Natural killer cell (primary cell): ENCODE data around the gene ATP6V0C. TPM values are rescaled to one million over a fixed set of nuclear protein-coding genes. Genes with fewer than 3 reads are reported as not detected.
A peak's percentile ranks its signal among the peaks of the same experiment; 100 is the strongest.
"Not testable (repeated sequence)": the region's sequence is repeated elsewhere in the genome, so short reads cannot be mapped to it uniquely, and the experiment has no call there.

Experiments used
- ATAC-seq, 3 donors: fragments of 150-1000 bp in 2 of 3; fragments of 200-7000 bp in 1 of 3; cut with Tn5 transposase; 1 replicate in 1 of 3; 2 replicates in 2 of 3; pipeline ENCODE4 v1.10.0; 2021; ENCODE audit warnings: mild to moderate bottlenecking in 2 of 3, moderate library complexity in 2 of 3
- DNase-seq, 2 donors: peaks; one replicate each; pipeline versions ENCODE4 v3.0.0 to v3.0.0-alpha.2; 2013 to 2021; ENCODE audit warnings: mixed read lengths in 1 of 2
- H3K27ac ChIP-seq: one replicate; pipeline ENCODE4 v1.5.1; 2013; ENCODE audit warnings: mild to moderate bottlenecking, low read length
- H3K27me3 ChIP-seq: one replicate; pipeline ENCODE4 v1.6.1; 2013; ENCODE audit warnings: low read length; ENCODE audit not compliant: control insufficient read depth, insufficient read depth
- H3K36me3 ChIP-seq: one replicate; pipeline ENCODE4 v1.6.1; 2013; ENCODE audit warnings: low read length; ENCODE audit not compliant: control insufficient read depth, insufficient read depth
- H3K4me1 ChIP-seq: one replicate; pipeline ENCODE4 v1.6.1; 2013; ENCODE audit warnings: low read length; ENCODE audit not compliant: control insufficient read depth, insufficient read depth
- H3K4me3 ChIP-seq: one replicate; pipeline ENCODE4 v1.5.1; 2013; ENCODE audit warnings: low read length
- H3K9me3 ChIP-seq: one replicate; pipeline ENCODE4 v1.6.1; 2013; ENCODE audit warnings: low read length; ENCODE audit not compliant: control insufficient read depth, insufficient read depth
- H3K27ac Mint-ChIP-seq, 2 donors: one replicate each; pipeline ENCODE4 v1.8.0; 2022; ENCODE audit warnings: mild to moderate bottlenecking in 2 of 2, mixed read lengths in 2 of 2, moderate library complexity in 1 of 2
- H3K27me3 Mint-ChIP-seq, 2 donors: one replicate each; pipeline ENCODE4 v1.8.0; 2022; ENCODE audit warnings: low read depth in 2 of 2, mixed read lengths in 2 of 2
- H3K36me3 Mint-ChIP-seq: one replicate; pipeline ENCODE4 v1.8.0; 2022; ENCODE audit warnings: mixed read lengths
- H3K4me1 Mint-ChIP-seq, 2 donors: one replicate each; pipeline ENCODE4 v1.8.0; 2022; ENCODE audit warnings: mixed read lengths in 2 of 2
- H3K4me3 Mint-ChIP-seq: one replicate; pipeline ENCODE4 v1.8.0; 2022; ENCODE audit warnings: mild to moderate bottlenecking, moderate library complexity, mixed read lengths
- H3K9me3 Mint-ChIP-seq, 2 donors: one replicate each; pipeline ENCODE4 v1.8.0; 2022; ENCODE audit warnings: mixed read lengths in 2 of 2
- WGBS: methylation state at CpG from one replicate; pipeline ENCODE4 v1.1.7; 2013; ENCODE audit warnings: missing lambda C conversion rate; ENCODE audit not compliant: insufficient coverage; 5-methylcytosine and 5-hydroxymethylcytosine counted together
- intact Hi-C: fragments of 100-400 bp; cut with micrococcal nuclease; formaldehyde crosslinking; loops from one replicate; pipeline ENCODE4 v1.14.2; 2022
- total RNA-seq, 4 donors: library from RNA; stranded (reverse); fragments of 120-200 nt in 1 of 4; gene quantifications; one replicate each; pipeline versions ENCODE4 v1.2.3 to v1.2.4, GENCODE V29; 2013 to 2022
- TF ChIP-seq, protein P1 (sequence below): fragments of 200-600 bp; IDR thresholded peaks from one replicate; pipeline ENCODE4 v1.8.0; 2022; ENCODE audit warnings: antibody characterized with exemption

ATP6V0C gene
- total RNA-seq, 3 donors from 2014 or later (not counting 1 experiment from before 2014, with no cell fraction given): 183 to 242 (median 217) TPM

DNA sequence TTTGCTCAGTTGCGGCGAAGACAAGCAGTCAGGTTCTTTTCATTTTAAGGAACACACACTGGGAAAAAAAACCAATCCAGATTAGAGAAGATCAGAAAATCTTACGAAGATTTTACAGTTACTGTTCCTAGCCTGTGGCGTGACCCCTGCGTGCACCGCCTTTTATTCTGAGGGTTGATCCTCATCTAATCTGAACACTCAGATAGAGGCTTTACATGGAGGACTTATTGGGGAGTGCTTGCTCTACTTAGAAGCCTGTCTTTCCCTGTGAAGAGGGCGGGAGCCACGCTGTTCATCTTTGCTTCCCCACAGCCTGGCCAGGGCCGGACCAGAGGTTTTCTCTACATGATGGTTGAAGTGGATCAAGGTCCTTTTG, 37.4 kb upstream of the ATP6V0C start:
- no peak for ATAC-seq
- H3K4me3 ChIP-seq: no peak overlapping the region
- peaks cover 0 to 7% of the 10 kb centered on the region in 2 donors for H3K27me3 Mint-ChIP-seq
- H3K4me1 Mint-ChIP-seq: peaks cover 12 to 17% of the 10 kb centered on the region in 2 donors
- DNase-seq: no peak
- H3K27me3 ChIP-seq: peaks cover 17% of the 10 kb centered on the region
- no peaks in the 10 kb centered on the region for H3K9me3 ChIP-seq
- intact Hi-C loops: no loop called here
- H3K27ac Mint-ChIP-seq: no peak overlapping the region
- H3K36me3 Mint-ChIP-seq: no peaks in the 10 kb centered on the region
- H3K4me1 ChIP-seq: peaks cover 28% of the 10 kb centered on the region
- H3K27ac ChIP-seq: no peak overlapping the region
- WGBS: 92% methylated on average over 9 of the region's 9 CpGs
- H3K36me3 ChIP-seq: no peaks in the 10 kb centered on the region
- no peaks in the 10 kb centered on the region for H3K9me3 Mint-ChIP-seq
- peak overlapping the region; percentile 67 for H3K4me3 Mint-ChIP-seq
- TF ChIP-seq, protein P1, sequence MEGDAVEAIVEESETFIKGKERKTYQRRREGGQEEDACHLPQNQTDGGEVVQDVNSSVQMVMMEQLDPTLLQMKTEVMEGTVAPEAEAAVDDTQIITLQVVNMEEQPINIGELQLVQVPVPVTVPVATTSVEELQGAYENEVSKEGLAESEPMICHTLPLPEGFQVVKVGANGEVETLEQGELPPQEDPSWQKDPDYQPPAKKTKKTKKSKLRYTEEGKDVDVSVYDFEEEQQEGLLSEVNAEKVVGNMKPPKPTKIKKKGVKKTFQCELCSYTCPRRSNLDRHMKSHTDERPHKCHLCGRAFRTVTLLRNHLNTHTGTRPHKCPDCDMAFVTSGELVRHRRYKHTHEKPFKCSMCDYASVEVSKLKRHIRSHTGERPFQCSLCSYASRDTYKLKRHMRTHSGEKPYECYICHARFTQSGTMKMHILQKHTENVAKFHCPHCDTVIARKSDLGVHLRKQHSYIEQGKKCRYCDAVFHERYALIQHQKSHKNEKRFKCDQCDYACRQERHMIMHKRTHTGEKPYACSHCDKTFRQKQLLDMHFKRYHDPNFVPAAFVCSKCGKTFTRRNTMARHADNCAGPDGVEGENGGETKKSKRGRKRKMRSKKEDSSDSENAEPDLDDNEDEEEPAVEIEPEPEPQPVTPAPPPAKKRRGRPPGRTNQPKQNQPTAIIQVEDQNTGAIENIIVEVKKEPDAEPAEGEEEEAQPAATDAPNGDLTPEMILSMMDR: no peak

DNA sequence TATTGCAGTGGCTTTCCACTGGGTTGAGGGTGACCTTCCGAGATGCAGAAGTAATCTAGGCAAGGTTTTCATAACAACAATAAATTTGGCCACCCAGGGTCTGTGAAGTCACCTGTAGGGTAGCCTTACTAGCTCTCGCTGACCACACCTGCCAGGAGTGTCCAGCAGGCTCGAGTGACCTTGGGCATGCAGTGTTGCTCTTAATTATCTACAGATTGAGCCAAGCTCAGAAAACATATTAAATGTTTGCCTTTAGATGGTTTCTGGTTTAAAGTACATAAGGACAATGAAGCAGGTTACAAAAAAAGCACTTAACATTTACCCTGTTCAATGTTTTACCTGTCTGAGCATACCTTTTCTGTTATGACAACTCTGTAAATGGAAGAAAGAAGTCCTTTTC, 37.0 kb upstream of the ATP6V0C start:
- 97% methylated on average over 3 of the region's 3 CpGs for WGBS
- Mint-ChIP-seq H3K27ac (no peak overlapping the region), H3K4me3 (peak overlapping the region; percentile 67), H3K27me3 (peaks cover 0 to 7% of the 10 kb centered on the region in 2 donors), H3K4me1 (peaks cover 12 to 17% of the 10 kb centered on the region in 2 donors), H3K9me3 (no peaks in the 10 kb centered on the region), H3K36me3 (no peaks in the 10 kb centered on the region)
- TF ChIP-seq, protein P1: no peak
- ATAC-seq: no peak
- no peak for DNase-seq
- H3K9me3 ChIP-seq: no peaks in the 10 kb centered on the region
- H3K4me3 ChIP-seq: no peak overlapping the region
- H3K27me3 ChIP-seq: peaks cover 17% of the 10 kb centered on the region
- H3K36me3 ChIP-seq: no peaks in the 10 kb centered on the region
- intact Hi-C loops: no loop called here
- no peak overlapping the region for H3K27ac ChIP-seq
- H3K4me1 ChIP-seq: peaks cover 28% of the 10 kb centered on the region

DNA sequence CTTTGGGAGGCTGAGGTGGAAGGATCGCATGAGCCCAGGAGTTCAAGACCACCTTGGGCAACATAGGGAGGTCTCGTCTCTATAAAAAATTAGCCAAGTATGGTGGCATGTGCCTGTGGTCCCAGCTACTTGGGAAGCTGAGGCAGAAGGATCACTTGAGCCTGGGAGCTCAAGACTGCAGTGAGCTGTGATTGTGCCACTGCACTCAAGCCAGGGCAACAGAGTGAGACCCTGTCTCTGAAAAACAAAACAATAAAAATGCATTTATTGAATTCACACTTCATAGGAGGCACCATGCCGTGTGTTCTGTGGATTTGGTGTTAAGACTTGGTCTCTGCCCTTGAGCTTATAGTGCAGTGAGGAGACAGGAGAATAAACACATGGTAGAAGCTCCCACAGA, 36.4 kb upstream of the ATP6V0C start:
- peaks cover 24% of the 10 kb centered on the region for H3K4me1 ChIP-seq
- Mint-ChIP-seq H3K9me3 (no peaks in the 10 kb centered on the region), H3K4me3 (no peak overlapping the region), H3K27ac (no peak overlapping the region), H3K36me3 (no peaks in the 10 kb centered on the region), H3K27me3 (peaks cover 0 to 7% of the 10 kb centered on the region in 2 donors), H3K4me1 (peaks cover 12 to 17% of the 10 kb centered on the region in 2 donors)
- peaks cover 11% of the 10 kb centered on the region for H3K27me3 ChIP-seq
- TF ChIP-seq, protein P1: no peak
- H3K36me3 ChIP-seq: no peaks in the 10 kb centered on the region
- DNase-seq: no peak
- no peak overlapping the region for H3K27ac ChIP-seq
- no peak overlapping the region for H3K4me3 ChIP-seq
- intact Hi-C loops: no loop called here
- no peak for ATAC-seq
- WGBS: 94% methylated on average over 3 of the region's 3 CpGs
- no peaks in the 10 kb centered on the region for H3K9me3 ChIP-seq

DNA sequence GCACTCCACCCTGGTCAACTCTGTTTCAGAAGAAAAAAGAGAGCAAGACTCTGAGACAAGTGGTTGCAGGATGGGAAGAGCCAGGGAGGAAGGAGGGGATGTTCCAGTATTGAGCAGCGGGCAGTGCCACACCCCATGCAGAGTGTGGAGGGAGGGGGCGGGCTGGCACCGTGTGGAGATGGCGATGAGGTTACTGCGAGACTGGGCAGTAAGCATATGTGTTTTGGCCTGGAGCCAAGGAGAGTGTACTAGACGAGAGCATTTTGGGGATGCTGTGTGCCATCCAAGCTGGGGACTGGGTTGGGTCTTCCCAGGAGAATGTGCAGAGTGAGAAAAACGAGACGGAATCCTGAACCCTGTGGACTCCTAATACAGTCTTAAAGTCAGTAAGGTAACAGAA, 35.5 kb upstream of the ATP6V0C start:
- WGBS: 91% methylated on average over 8 of the region's 8 CpGs
- H3K4me3 Mint-ChIP-seq: no peak overlapping the region
- Histone ChIP-seq H3K9me3 (no peaks in the 10 kb centered on the region), H3K27me3 (peaks cover 1% of the 10 kb centered on the region), H3K36me3 (no peaks in the 10 kb centered on the region), H3K4me1 (peaks cover 18% of the 10 kb centered on the region), H3K4me3 (no peak overlapping the region), H3K27ac (no peak overlapping the region)
- peaks cover 0 to 2% of the 10 kb centered on the region in 2 donors for H3K27me3 Mint-ChIP-seq
- H3K27ac Mint-ChIP-seq: no peak overlapping the region
- ATAC-seq (no peak), DNase-seq (no peak)
- no peaks in the 10 kb centered on the region for H3K9me3 Mint-ChIP-seq
- H3K36me3 Mint-ChIP-seq: no peaks in the 10 kb centered on the region
- H3K4me1 Mint-ChIP-seq: peaks cover 12 to 15% of the 10 kb centered on the region in 2 donors
- intact Hi-C loops: no loop called here
- TF ChIP-seq, protein P1: no peak

DNA sequence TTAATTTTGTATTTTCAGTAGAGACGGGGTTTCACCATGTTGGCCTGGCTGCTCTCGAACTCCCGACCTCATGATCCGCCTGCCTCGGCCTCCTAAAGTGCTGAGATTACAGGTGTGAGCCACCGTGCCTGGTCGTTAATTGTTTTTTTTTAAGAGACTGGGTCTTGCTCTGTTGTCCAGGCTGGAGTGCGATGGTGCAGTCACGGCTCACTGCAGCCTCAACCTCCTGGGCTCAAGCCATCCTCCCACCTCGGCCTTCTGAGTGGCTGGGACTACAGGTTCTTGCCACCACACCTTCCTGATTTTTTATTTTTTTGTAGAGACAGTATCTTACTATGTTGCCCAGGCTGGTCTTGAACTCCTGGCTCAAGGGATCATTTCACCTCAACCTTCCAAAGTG, 33.8 kb upstream of the ATP6V0C start:
- DNase-seq, H3K9me3 Mint-ChIP-seq, H3K27me3 ChIP-seq, H3K27ac Mint-ChIP-seq, H3K27me3 Mint-ChIP-seq, H3K4me3 ChIP-seq, H3K36me3 ChIP-seq, H3K36me3 Mint-ChIP-seq, ATAC-seq, H3K9me3 ChIP-seq, H3K27ac ChIP-seq: not testable (repeated sequence)
- H3K4me1 Mint-ChIP-seq: peaks cover 12 to 23% of the 10 kb centered on the region in 2 donors
- intact Hi-C loops: loop anchor here (10.0 kb wide), 1 partner anchor 475 kb away; the partner anchor contains the start of gene ZNF598
- 97% methylated on average over 10 of the region's 10 CpGs for WGBS
- H3K4me1 ChIP-seq: peaks cover 13% of the 10 kb centered on the region
- peak overlapping the region; percentile 6 for H3K4me3 Mint-ChIP-seq
